Activated naive CD4-positive, alpha-beta T cell treated with anti-CD3 and anti-CD28 coated beads, Interleukin-2, amount 10 ng/mL, durations not matched to agents 7 days and 5 days (primary cell): Measurements from ENCODE around the gene SQOR.

Experiments
- CTCF ChIA-PET: fragments of 350-600 bp; sonication (Branson Sonifier 250); formaldehyde crosslinking; loops from one replicate; lab custom pipeline; 2021; ENCODE audit warnings: antibody characterized with exemption; lab: Charles Lee
- DNase-seq: peaks from one replicate; pipeline ENCODE4 v3.0.0-alpha.2; 2020
- H3K27ac Mint-ChIP-seq: one replicate; pipeline ENCODE4 v1.8.0; 2021; ENCODE audit warnings: mild to moderate bottlenecking, moderate library complexity, mixed read lengths
- H3K27me3 Mint-ChIP-seq: one replicate; pipeline ENCODE4 v1.8.0; 2021; ENCODE audit warnings: mild to moderate bottlenecking, mixed read lengths
- H3K36me3 Mint-ChIP-seq: one replicate; pipeline ENCODE4 v1.8.0; 2021; ENCODE audit warnings: mixed read lengths
- H3K4me1 Mint-ChIP-seq: one replicate; pipeline ENCODE4 v1.8.0; 2021; ENCODE audit warnings: mixed read lengths
- H3K4me3 Mint-ChIP-seq: one replicate; pipeline ENCODE4 v1.8.0; 2021; ENCODE audit warnings: mild to moderate bottlenecking, moderate library complexity, mixed read lengths
- H3K9me3 Mint-ChIP-seq: one replicate; pipeline ENCODE4 v1.8.0; 2021; ENCODE audit warnings: mixed read lengths

The SQOR gene

DNA sequence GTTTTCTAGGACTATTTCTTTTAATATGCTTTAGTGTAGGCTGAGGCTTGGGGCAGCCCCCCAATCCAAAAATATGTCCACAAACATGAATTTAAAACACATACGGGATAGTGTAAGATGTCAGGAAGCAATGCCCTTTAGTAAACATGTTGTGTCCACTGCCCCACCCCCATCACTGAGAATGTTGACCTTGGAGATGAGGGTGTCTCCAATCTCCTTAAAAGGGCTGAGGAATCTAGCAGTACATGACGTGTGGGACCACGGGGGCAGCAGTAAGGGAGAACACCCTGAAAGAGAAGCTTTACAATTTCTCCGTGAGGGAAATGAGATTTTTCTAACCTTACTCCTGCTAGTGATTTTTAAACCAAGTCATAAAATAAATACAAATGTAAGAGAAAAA lies 84.7 kb downstream of the SQOR start:
- no peaks in the 10 kb centered on the region for H3K4me1 Mint-ChIP-seq
- no peak overlapping the region for H3K4me3 Mint-ChIP-seq
- CTCF ChIA-PET, result no interaction called here
- no peaks in the 10 kb centered on the region for H3K9me3 Mint-ChIP-seq
- H3K27me3 Mint-ChIP-seq, result peaks cover 17% of the 10 kb centered on the region
- H3K27ac Mint-ChIP-seq, result no peak overlapping the region
- H3K36me3 Mint-ChIP-seq, result no peaks in the 10 kb centered on the region
- DNase-seq, result no peak

DNA sequence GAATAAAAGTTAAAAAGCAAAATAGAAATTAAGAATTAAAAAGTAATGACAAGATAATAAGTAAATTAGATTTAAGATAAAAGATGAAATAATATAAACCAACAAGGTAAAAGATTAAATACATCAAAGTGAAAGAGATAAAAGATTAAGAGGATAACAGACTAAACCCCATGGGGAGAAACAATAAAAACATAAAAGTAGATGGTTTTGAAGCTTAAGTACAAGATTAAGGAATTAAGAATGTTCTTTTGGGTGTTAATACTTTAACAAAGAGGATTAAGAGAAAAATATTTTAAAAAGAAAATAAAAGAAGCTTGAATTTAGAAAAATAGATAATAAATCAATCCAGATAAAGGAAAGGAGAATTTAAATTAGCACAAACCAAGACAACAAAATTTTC lies 85.4 kb downstream of the SQOR start:
- H3K9me3 Mint-ChIP-seq, result no peaks in the 10 kb centered on the region
- no peaks in the 10 kb centered on the region for H3K36me3 Mint-ChIP-seq
- peaks cover 17% of the 10 kb centered on the region for H3K27me3 Mint-ChIP-seq
- H3K27ac Mint-ChIP-seq, result no peak overlapping the region
- H3K4me3 Mint-ChIP-seq, result no peak overlapping the region
- CTCF ChIA-PET, result no interaction called here
- no peak for DNase-seq
- no peaks in the 10 kb centered on the region for H3K4me1 Mint-ChIP-seq

DNA sequence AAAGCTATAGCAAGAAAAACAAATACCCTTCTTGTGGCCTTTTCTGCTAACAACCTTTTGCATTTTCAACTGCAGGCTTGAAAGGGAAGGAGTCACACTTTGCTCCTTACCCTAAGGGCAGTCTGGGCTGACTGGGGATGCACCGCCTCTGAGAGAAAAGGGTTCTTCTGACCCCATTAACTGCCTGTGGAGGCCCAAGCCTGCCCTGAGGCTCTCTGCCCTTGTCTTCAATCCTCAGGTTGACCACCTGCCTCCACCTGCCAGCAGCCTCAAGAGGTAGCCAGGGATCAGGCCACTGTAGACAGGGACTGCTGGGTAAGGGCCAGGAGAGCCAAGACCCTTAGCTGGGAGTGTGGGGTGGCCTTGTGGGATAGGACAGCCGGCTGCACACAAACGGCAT lies 93.8 kb downstream of the SQOR start:
- Mint-ChIP-seq H3K4me3 (no peak overlapping the region), H3K27ac (no peak overlapping the region), H3K4me1 (no peaks in the 10 kb centered on the region), H3K27me3 (peaks cover 19% of the 10 kb centered on the region), H3K9me3 (no peaks in the 10 kb centered on the region), H3K36me3 (no peaks in the 10 kb centered on the region)
- CTCF ChIA-PET, result no interaction called here
- DNase-seq, result no peak

DNA sequence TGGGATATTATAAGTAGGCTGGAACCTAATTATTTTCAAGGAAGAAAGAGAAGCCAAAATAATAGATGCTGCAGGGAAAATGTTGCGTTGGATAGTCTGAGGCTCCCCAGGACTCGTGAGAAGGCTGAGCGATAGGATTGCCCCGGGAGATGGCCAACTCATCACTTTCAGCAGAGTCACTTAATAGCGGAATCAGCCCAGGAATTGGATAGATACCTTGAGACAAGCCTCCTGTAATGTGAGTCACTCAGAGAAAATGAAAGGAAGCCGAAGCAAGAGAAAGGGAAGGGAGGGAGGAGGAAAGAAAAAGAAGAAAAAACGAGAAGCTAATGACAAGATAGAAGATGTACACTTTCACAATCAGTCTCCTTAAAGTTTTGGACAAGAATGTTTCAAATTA lies 94.3 kb downstream of the SQOR start:
- H3K27me3 Mint-ChIP-seq, result peaks cover 19% of the 10 kb centered on the region
- H3K27ac Mint-ChIP-seq, result no peak overlapping the region
- H3K4me1 Mint-ChIP-seq, result no peaks in the 10 kb centered on the region
- no peak overlapping the region for H3K4me3 Mint-ChIP-seq
- DNase-seq, result no peak
- no peaks in the 10 kb centered on the region for H3K36me3 Mint-ChIP-seq
- no peaks in the 10 kb centered on the region for H3K9me3 Mint-ChIP-seq
- CTCF ChIA-PET, result no interaction called here

DNA sequence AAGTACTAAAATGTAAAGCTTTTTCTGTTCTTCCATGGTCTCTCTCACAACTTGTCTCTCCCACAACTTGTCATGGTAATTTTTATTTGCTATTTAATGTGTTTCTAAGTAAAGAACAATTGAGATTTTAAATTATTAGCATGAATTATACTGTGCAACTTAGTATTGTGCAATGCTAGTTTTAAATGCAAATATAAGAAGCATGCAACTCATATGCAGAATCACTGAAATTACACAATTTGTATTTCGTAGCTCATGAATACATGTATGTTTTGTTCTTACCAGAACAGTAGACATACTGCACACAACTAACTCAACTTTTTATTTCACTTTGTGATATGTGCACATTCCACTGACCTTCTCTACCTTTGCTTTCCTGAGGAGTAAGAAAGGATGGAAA lies 96.5 kb downstream of the SQOR start:
- no peak overlapping the region for H3K4me3 Mint-ChIP-seq
- no peaks in the 10 kb centered on the region for H3K36me3 Mint-ChIP-seq
- no peaks in the 10 kb centered on the region for H3K9me3 Mint-ChIP-seq
- no peak overlapping the region for H3K27ac Mint-ChIP-seq
- CTCF ChIA-PET, result interaction anchor here (0.6 to 1.4 kb wide), 2 partner anchors 18 to 58 kb away, joined by 3 read pairs; no protein-coding TSS in a partner anchor
- no peak for DNase-seq
- H3K4me1 Mint-ChIP-seq, result no peaks in the 10 kb centered on the region
- H3K27me3 Mint-ChIP-seq, result peaks cover 19% of the 10 kb centered on the region

DNA sequence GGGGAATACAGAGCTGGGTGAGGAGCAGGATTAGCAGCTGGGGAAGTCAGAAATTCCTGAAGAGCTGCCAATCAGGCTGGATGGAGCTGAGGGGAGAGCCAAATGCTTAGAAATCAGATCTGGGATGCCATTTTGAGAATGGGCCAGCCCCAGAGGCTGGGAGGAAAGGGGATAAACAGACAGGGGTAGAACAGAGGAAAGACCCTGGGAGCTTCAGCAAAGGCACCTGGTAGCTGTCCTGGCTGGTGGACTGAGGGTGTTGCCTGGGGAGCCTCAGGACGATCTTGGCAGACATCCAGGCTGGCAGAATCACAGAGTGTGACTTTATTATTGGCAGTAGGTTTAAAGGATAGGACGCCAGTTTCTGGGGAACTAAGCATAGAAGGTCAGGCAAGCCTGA lies 97.8 kb downstream of the SQOR start:
- Mint-ChIP-seq H3K4me3 (no peak overlapping the region), H3K9me3 (no peaks in the 10 kb centered on the region), H3K36me3 (no peaks in the 10 kb centered on the region), H3K27ac (no peak overlapping the region), H3K27me3 (peaks cover 19% of the 10 kb centered on the region), H3K4me1 (no peaks in the 10 kb centered on the region)
- DNase-seq, result no peak
- CTCF ChIA-PET, result interaction anchor here (1.1 to 1.2 kb wide), 2 partner anchors 18 to 27 kb away, joined by 5 read pairs; no protein-coding TSS in a partner anchor

DNA sequence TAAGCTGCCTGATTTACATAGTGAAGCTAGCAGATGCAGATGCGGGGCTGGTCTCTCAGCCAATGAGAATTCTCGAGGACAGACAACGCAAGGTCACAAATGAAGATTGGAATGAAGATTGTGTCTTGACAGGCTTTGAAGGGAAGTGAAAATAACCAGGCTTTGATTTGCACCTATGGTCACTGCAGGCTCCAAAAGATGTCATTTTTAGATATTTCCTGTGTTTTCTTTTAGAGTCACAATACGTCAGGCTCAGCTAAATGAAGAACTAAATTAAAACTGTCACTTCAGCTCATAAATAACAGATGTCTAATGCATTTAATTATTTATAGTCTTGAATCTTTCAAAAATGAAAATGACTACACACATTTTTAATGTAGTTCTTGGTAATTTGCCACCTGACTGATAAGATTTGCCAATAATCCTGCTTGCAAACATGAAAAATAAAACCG lies 99.5 kb downstream of the SQOR start:
- DNase-seq, result no peak
- Mint-ChIP-seq H3K9me3 (no peaks in the 10 kb centered on the region), H3K27ac (no peak overlapping the region), H3K36me3 (no peaks in the 10 kb centered on the region), H3K4me1 (no peaks in the 10 kb centered on the region), H3K4me3 (no peak overlapping the region), H3K27me3 (peaks cover 30% of the 10 kb centered on the region)
- CTCF ChIA-PET, result no interaction called here
